ENCODE results near the gene NOS2.

Gene NOS2

GRCh38 chr17:27798376-27798775, 2.0 kb downstream of the NOS2 start:
- TF ChIP-seq GATA2 (IDR thresholded peaks at IDR 0.05; ENCODE audit: low read depth, low read length) (no peak), GATA3 (IDR thresholded peaks at IDR 0.05; ENCODE audit: low read depth, low read length) (no peak)

GRCh38 chr17:27797390-27798091, 2.8 kb downstream of the NOS2 start:
- TF ChIP-seq GATA3 (IDR thresholded peaks at IDR 0.05; ENCODE audit: low read depth, low read length): no peak
- no peak for TF ChIP-seq GATA2 (IDR thresholded peaks at IDR 0.05; ENCODE audit: low read depth, low read length)

GRCh38 chr17:27793906-27794569, 6.3 kb downstream of the NOS2 start:
- no peak for TF ChIP-seq GATA2 (IDR thresholded peaks at IDR 0.05; ENCODE audit: low read depth, low read length)
- TF ChIP-seq GATA3 (IDR thresholded peaks at IDR 0.05; ENCODE audit: low read depth, low read length): no peak

GRCh38 chr17:27793168-27793905, 7.0 kb downstream of the NOS2 start:
- TF ChIP-seq GATA3 (IDR thresholded peaks at IDR 0.05; ENCODE audit: low read depth, low read length) (no peak), GATA2 (IDR thresholded peaks at IDR 0.05; ENCODE audit: low read depth, low read length) (no peak)

GRCh38 chr17:27792095-27792494, 8.2 kb downstream of the NOS2 start:
- TF ChIP-seq GATA2 (IDR thresholded peaks at IDR 0.05; ENCODE audit: low read depth, low read length): no peak

GRCh38 chr17:27788919-27789318, 11.4 kb downstream of the NOS2 start:
- no peak for TF ChIP-seq GATA2 (IDR thresholded peaks at IDR 0.05; ENCODE audit: low read depth, low read length)
- TF ChIP-seq GATA3 (IDR thresholded peaks at IDR 0.05; ENCODE audit: low read depth, low read length): no peak

- no peak for TF ChIP-seq GATA3 (IDR thresholded peaks at IDR 0.05; ENCODE audit: low read depth, low read length)
- no peak for TF ChIP-seq GATA2 (IDR thresholded peaks at IDR 0.05; ENCODE audit: low read depth, low read length)
Measured at GRCh38 chr17:27783440-27784350, 16.6 kb downstream of the NOS2 start.

- TF ChIP-seq GATA3 (IDR thresholded peaks at IDR 0.05; ENCODE audit: low read depth, low read length) (no peak), GATA2 (IDR thresholded peaks at IDR 0.05; ENCODE audit: low read depth, low read length) (0 out of 2 replicates have a peak, but pooled peaks have one; percentile 6)
Measured at GRCh38 chr17:27782791-27783206, 17.5 kb downstream of the NOS2 start.

GRCh38 chr17:27780828-27781404, 19.4 kb downstream of the NOS2 start:
- TF ChIP-seq GATA2 (IDR thresholded peaks at IDR 0.05; ENCODE audit: low read depth, low read length): no peak
- TF ChIP-seq GATA3 (IDR thresholded peaks at IDR 0.05; ENCODE audit: low read depth, low read length): no peak

GRCh38 chr17:27780092-27780827, 20.1 kb downstream of the NOS2 start:
- TF ChIP-seq GATA2 (IDR thresholded peaks at IDR 0.05; ENCODE audit: low read depth, low read length) (no peak), GATA3 (IDR thresholded peaks at IDR 0.05; ENCODE audit: low read depth, low read length) (no peak)

GRCh38 chr17:27778183-27778582, 22.1 kb downstream of the NOS2 start:
- no peak for TF ChIP-seq GATA3 (IDR thresholded peaks at IDR 0.05; ENCODE audit: low read depth, low read length)
- TF ChIP-seq GATA2 (IDR thresholded peaks at IDR 0.05; ENCODE audit: low read depth, low read length): no peak

- no peak for TF ChIP-seq GATA2 (IDR thresholded peaks at IDR 0.05; ENCODE audit: low read depth, low read length)
- TF ChIP-seq GATA3 (IDR thresholded peaks at IDR 0.05; ENCODE audit: low read depth, low read length): no peak
Measured at GRCh38 chr17:27776882-27777624, 23.3 kb downstream of the NOS2 start.

Data from SH-SY5Y (cell line).